NCI-H69 (cell line): ENCODE data around the gene FMNL3.

Experiments used
- DNase-seq: peaks from one replicate; lab custom pipeline; 2025; lab: John Stamatoyannopoulos, UW

FMNL3 gene

DNA sequence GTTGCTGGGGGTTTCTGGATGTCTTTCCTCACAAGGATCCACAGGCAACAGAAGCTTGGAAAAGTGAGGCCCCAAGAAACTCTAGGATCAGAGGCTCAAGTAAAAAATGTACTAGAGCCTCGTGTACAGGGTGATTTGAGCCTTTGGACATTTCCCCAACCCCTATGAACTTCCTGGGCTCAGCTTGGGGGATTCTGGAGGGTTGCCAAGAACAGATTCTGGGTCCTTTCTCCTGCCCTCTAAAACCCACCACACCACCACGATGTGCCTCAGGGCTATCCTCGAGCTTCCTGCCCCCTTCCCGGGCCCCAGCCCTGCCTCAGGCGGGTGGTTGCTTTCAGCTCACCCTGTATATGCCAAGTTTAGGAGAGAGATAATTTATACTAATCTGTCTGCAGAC is 102.3 kb downstream of the FMNL3 start:
- no peak for DNase-seq

DNA sequence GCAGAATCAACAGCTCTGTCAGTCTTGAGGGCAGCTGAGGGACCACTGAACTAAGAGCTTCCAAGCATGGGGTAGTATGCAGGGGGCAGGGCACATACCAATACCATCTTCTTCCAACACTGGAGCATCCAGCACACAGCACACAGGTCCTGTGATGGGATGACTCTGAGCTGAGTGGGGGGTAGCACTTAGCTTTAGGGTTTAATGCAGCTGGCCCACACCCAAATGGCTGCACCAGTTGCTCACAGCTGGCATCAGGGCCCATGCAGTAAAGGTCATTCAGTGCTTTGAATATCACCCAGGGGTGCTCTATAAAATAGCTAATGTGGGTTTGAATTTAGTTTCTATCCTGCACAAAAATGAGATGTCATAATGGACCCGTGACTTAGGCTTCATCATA is 103.5 kb downstream of the FMNL3 start:
- no peak for DNase-seq

DNA sequence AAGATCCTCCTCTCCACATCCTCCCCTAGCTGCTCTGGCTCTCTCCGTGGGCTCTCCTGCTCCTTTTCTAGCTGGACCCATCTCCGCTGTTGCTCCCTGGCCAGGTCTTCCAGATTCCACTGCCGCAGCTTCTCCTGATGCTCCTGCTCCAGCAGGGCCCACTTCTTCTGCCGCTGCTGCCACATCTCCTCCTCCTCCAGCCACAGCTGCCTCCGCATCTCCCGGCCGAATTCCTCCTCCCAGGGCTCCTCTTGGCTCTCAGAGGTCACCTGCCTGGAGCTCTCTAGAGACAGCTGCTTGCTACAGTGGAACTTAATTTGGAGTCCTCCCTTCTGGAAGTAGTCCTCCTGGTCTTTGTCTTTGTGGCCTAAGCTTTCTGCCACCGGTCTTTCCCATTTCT is 107.2 kb downstream of the FMNL3 start:
- DNase-seq: no peak

DNA sequence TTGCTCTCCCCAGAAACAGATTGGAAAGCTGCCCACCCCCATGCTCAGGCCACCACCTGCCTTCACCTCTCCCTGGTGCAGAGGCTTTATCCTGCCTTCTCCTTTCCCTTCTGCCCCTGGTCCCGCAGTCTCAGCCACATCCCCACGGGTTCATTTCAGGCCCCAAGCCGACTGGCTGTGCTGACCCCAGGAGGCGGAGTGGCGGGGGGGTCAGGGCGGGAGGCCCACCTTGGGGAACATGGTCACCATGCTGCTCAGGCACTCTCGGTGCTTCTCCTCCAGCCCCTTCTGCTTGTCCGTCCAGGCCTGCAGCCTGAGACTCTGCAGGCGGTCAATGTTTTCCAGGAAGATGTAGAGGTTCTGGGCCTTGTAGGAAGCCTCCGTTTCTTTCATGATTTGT is 108.7 kb downstream of the FMNL3 start:
- DNase-seq: no peak

DNA sequence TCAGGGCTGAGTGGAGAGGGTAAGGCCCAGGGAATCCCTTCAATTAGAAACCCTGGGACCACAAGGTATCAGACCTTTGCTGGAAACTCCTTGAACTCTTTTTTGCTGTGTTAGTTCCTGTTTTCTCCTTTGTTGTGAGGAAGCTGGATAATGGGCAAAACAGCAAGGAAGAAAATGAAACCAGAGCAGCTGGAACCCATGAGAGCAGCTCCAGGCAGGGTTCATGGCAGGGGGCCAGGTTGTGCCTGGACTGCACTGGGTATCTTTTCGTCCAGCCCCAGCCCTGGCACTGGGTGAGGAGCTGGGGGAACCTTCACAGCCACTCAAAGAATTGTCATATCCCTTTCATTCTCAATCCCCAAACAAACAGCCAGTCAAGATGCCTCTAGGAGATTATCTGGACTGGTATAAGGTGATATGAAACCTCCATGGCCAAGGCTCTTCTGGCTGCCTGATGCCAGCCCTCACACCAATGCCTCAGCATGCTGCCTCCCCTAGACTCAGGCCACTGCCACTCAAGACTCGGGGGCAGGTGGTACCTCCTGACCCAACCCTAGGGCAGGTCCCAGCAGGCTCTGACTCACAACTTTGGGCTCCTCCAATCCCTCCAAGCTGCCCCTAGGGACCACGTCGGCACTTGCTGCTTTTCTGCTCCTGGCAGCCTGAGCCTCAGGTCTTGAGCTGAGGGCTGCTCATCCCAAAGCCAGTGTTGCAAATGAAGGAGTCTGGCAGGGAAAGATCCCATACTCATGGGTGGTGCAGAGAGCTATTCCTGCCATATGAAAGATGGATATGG is 118.3 kb downstream of the FMNL3 start:
- peak; percentile 35 for DNase-seq

DNA sequence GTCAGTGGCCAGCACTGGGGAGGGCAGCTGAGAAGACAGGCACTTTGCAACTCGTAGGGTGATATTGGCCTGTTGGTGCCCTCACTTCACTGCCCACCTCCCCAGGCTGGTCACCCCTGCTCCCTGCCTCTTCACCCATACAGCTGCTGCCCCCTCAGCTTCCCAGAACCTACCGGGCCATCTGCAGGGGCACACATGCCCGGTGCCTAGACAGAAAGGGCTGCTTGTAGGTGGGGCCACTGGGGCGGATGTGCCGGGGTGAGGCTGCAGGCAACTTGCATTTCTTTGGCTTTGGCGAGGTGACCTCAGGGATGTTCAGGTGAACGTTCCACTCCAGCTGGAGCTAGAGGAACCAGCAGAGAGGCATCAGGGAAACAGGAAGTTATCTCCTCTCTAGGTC is 118.9 kb downstream of the FMNL3 start:
- no peak for DNase-seq

DNA sequence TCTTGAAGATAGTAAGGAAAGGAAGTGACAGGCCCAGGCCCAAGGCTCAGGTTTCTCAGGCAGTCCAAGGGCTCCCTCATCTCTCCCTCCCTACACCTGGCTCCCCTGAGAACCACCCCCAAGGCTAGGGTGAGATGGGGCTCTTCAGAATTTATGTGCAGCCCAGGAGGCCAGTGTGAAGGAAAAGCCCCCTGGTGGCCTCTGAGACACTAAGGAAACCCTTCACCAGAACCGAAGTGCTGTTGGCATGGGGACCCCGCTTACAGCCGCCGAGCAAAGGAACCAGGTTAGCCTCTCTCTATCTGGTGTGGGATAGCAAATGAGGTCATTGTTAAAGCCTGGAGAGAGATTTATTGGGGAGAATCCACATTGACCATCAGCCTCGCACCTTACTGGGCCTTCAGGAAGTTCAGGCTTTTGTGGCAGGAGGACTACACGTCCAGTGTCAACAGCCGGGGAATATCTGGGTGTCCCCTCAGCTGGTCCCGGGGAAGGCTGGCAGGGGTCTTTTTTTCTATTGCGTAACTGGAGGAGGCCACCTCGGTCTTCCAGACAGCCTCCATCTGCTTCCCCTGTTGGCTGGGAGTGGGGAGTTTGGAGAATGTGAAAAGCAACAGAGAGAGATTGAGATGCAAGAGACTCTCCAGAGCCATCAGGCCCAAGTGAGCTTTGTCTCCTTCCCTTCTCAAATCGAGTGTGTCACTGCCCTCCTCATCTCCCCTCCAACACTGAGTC is 119.9 kb downstream of the FMNL3 start:
- DNase-seq: no peak
